Fibroblast of skin of abdomen (primary cell): ENCODE data around the gene FRMPD4.
"Not testable (repeated sequence)": the region's sequence is repeated elsewhere in the genome, so short reads cannot be mapped to it uniquely, and the experiment has no call there.

ENCODE experiments used
- DNase-seq: peaks from one replicate; pipeline ENCODE4 v3.0.0-alpha.2; 2013

The FRMPD4 gene

DNA sequence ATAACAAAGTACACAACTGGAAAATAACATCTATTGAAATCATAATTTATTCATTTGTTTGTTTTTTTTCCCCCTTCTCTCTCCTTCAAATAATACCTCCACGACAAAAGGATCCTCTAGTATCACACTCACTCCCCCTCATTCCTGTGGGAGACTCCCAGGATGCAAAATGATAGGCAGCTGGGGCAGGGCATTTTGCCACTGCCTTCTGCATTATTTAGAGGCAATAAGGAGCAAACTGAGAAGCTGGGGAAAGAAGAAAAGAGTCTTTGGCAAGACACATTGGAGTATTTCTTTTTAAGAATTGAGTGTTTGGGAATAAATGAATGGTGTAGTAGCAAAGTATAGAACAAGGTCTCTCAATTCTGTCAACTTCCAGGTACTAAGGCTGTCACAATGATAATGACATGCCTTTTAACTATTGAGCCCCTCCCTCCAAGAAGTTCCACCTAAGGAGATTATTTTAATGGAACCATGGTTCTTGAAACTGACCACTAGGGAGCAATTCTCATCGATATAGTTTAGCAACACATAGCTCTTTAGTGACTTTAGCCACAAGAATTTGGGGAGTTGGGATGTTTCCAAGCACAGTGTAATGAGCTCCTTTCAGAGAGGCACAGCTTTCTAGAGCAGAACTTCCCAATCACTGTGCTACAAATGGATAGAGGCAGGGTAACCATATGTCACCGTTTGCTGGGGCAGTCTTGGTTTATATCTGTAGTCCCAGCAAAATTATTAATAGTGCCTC, 303.3 kb downstream of the FRMPD4 start:
- peak; percentile 88 for DNase-seq

DNA sequence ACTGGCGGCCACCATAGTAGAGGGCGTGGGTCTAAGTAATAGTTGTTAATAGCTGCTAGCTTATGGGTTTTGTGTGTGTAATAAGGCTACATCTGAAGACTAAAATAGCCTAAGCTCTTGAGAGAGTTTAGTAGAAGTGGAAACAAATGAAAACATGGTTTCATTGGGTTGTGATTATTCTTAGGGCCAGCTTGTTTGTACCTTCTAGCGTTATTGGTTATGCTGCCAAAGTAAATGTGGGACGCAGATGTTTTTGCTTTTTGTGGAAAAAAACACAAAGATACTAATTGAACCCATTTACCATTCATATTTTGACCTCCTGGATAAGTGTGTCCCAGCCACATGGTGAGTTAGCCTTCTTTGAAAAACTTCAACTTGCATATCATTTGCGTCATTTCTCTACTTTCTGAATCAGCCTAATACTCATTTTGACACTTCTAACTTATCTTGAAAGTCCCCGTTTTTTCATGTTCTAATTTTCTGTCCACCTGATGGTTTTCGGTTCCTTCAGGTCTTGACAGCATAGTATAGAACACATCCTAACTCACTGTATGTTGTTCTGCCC, 305.3 kb downstream of the FRMPD4 start:
- no peak for DNase-seq

- DNase-seq: peak; percentile 39
Measured at GRCh38 chrX:12446342-12447075, 308.2 kb downstream of the FRMPD4 start.

- DNase-seq: peak; percentile 88
Measured at GRCh38 chrX:12447448-12448064, 309.3 kb downstream of the FRMPD4 start.

GRCh38 chrX:12452268-12452667, 314.0 kb downstream of the FRMPD4 start:
- no peak for DNase-seq

DNA sequence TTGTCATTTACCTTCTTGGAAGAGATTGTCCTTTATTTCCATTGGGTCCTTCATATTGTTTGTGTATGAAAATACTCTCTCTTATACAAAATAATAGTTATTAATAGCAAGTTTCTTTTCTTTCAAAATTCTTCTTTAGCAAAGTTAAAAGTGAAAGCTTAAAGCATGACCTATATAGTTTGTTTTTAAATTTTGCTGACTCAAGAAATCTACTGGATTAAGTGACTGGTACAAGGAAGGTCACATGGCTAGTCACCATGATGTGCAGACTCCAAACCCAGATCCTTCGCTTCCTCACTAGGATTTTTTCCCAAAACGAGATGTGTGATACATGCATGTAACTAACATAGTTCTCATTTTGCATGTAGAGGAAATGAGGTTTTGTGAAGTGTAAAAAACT, 322.7 kb downstream of the FRMPD4 start:
- DNase-seq: no peak

GRCh38 chrX:12463052-12463451, 324.8 kb downstream of the FRMPD4 start:
- no peak for DNase-seq

GRCh38 chrX:12463873-12464272, 325.6 kb downstream of the FRMPD4 start:
- DNase-seq: no peak

GRCh38 chrX:12467321-12467720, 329.0 kb downstream of the FRMPD4 start:
- no peak for DNase-seq

GRCh38 chrX:12469296-12469695, 331.0 kb downstream of the FRMPD4 start:
- no peak for DNase-seq

DNA sequence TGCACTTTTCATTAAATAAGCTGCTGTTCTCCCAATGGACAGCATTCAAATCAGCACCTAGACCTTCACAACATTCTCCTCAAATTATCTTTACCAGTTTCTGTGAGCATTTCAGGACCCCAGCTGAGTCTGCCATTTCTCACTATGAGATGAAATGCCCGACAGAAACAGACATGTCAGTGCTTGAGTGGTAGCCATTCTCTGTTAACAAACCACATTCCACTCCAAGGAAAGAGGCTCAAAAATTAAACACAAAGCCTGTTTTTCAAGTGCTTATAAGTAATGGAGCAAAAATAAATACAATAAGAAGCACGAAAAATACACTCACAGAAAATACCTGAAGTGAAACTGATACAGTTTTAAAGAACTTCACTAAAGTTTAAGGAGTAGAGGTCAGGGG, 332.8 kb downstream of the FRMPD4 start:
- no peak for DNase-seq

- DNase-seq: no peak
Measured at GRCh38 chrX:12480956-12481355, 342.7 kb downstream of the FRMPD4 start.

DNA sequence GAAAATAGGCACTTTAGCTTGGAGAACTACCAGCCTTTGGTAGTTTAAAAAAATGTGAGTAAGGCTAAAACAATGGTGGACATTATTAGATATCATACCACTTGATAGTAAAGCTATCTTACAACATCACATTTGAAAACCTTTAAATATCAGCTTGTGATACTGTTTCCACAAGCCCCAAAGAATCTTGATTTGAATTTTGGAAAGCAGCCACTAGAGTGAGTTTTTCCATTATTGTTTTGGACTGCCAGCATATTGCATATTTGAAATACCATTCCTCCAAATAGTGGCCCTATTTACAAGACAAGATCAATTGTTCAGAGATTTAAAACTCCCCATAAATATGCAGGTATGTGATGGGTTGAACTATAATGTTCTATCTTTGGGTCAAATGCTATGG, 349.9 kb downstream of the FRMPD4 start:
- DNase-seq: no peak

DNA sequence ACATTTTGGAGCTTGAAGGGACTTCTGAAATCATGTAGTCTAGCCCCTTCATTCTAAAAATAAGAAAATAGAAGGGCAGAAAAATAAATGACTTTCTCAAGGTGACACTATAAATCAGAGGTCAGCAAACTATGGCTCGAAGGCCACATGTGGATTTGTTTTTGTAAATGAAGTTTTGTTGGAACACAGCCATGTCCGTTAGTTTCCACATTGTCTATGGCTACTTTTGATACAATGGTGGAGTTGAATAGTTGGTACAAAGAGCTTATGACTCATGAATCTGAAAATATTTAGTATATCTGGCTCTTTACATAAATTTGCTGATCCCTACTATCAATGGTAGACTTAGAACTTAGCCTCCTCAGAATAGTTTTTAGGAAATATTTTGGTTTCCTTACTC, 350.5 kb downstream of the FRMPD4 start:
- no peak for DNase-seq

DNA sequence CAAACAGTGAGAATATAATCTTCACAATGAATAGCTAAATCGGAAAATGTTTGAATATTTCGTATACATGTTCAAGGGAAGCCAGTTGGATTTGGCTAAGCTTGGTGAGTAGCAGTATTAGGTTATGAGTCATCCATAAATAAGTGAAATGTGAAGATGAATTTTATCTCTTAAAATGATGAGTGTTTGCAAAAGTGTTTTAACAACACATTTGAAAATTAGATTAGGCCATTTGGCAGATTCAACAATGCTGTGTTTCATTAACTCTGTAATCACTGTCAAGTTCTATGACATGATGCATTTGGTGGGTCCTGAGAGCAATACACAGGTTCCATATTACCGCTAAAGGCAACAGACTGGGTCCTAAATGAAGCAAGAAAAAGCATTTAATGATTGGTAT, 351.1 kb downstream of the FRMPD4 start:
- no peak for DNase-seq

DNA sequence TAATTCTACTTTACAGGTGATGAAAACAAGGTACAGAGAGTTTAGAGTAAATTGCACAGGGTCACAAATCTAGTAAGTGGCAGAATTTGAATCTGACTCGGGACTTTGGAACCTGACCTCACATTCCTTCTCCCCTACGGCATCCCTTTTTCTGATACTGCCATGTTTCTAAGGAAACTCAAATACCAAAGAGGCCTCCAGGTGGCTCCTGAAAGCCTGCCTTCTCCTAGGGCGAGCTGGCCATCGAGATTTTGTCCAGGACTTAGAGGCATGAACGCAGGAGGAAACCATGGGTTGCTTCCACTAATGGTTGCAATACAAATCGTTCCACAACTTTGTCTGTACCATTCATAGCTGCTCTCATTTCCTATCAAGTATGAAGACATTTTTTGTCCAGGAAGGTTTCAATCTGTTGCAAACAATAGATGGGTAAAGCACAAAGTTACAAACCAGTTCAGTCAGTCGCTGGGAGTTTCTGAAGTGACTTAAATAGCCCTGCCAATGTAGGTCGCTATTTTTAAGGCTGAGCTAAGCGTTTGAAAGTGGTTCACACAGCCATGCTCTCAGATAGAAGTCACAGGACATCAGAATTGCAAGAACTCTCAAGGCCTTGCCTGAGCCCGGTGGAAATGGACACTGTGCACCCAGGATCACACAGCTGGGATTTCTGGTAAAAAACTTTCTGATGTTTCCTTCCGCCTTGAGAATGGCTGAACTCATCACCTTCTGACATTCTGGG, 356.3 kb downstream of the FRMPD4 start:
- no peak for DNase-seq

DNA sequence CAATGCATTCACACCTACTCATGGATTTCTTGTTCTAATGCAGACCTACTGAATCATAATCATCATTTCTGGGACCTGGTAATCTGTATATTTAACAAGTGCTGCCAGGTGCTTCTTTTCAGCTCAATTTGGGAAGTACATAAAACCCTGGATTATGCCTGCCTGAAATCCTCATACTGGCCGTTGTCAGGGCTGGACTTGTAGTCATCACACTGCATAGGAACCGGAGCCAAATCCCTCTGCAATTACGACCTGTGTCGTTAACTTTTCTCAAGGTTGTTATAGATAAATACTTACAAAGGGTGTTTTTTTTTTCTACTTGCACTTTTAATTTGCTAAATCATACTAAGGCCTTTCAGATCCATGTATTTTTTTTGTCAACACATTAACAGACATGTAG, 358.1 kb downstream of the FRMPD4 start:
- no peak for DNase-seq

- DNase-seq: no peak
Measured at GRCh38 chrX:12497832-12498591, 359.7 kb downstream of the FRMPD4 start.

- no peak for DNase-seq
Measured at GRCh38 chrX:12505127-12505526, 366.9 kb downstream of the FRMPD4 start.

GRCh38 chrX:12515384-12515783, 377.1 kb downstream of the FRMPD4 start:
- DNase-seq: not testable (repeated sequence)

DNA sequence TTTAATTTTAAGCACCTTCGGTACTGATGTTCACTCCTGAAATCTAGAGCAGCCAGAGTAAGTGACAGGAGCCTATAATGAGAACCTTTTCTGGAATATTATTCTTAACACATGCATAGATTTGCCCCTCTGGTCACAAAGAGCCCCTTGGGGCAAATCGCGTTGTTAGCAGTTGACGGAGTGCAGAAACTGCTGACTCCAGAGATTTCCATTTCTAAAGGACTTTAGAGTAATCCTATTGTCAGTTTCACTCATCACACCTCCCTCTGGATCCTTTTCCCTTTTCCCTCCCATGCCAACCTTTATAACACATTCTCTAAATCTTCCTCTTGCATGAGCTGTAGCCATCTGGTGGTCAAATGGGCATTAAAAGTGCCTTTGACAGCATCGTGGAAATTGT, 388.0 kb downstream of the FRMPD4 start:
- no peak for DNase-seq

- not testable (repeated sequence) for DNase-seq
Measured at GRCh38 chrX:12538096-12538495, 399.8 kb downstream of the FRMPD4 start.
